ENCODE measurements around the gene UBE4B.

UBE4B gene

DNA sequence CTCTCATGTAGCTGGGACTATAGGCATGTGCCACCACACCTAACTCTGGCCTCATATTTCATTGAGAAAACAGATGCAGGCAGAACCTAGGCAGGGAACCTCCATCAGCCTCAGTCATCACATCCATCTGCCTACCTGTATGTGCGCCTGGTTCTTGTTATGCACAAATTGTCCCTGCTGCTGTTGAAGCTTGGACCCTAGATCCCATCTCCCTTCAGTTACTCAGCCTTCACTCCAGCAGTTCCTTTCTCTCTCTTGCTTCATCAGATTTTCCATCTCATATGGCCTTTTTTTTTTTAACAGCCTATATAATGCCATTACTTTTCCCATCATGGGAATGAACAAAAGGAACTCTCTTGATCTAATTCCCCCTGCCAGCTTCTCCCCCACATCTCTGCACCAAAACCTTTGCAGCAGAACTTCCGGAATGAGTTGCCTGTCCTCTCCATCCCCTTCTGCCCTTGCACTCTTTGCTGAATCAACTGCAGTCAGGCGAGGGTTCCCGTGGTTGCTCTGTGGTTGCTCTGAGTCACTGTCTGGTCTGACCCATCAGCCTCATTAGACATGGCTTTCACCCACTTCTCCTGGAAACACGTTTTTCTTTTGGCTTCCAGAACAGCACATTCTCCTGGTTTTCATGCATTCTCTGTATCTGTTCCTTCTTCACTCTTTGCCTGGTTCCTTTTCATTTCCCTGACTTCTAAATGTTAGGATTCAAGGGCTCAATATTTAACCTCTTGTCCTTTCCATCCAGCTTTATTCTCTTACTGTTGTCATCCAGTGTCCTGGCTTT, 41.5 kb downstream of the UBE4B start:
- H3K36me3 Mint-ChIP-seq = peaks cover 14% of the 10 kb centered on the region
- H3K4me3 Mint-ChIP-seq = peak overlapping the region; percentile 30
- H3K27ac Mint-ChIP-seq = peak overlapping the region; percentile 67
- no peaks in the 10 kb centered on the region for H3K27me3 Mint-ChIP-seq
- H3K4me1 Mint-ChIP-seq (ENCODE audit: low read depth) = peaks cover 17% of the 10 kb centered on the region
- H3K9me3 Mint-ChIP-seq (ENCODE audit: low read depth) = no peaks in the 10 kb centered on the region

DNA sequence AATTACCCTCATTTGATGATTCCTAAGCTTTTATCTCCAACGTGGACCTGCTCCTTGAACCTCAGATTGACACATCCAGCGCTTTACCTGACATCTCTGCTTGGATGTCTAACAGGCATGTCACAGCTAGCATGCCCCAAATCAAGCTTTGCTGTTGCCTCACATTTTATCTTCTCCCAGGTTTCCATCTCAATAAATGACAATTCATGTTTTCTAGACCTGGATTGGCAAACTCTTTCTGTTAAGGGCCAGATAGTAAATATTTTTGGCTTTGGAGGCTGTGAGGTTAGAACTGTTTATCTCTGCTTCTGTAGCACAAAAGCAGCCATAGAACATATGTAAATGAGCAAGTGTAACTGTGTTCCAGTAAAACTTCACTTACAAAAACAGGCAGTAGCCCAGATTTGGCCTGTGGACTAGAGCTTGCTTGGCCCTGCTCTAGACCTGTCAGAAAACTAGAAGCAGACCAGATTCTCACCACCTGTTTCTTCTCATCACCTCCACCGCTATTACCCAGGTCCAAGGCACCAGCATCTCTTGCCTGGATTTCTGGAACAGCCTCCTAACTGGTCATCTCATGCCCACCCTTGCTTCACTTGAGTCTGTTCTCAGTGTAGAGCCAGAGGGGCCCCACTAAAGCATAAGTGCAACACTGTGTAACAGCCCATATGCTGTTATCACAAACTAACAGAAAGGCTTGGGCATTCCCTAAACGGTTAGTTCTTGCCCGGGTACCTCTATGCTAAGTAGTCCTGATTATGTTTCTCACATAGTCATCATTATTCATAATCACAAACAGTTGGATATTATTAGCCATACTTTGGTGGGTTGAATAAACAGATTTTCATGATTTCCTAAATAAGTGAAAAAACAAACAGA, 42.3 kb downstream of the UBE4B start:
- peaks cover 16% of the 10 kb centered on the region for H3K4me1 Mint-ChIP-seq (ENCODE audit: low read depth)
- no peak overlapping the region for H3K4me3 Mint-ChIP-seq
- no peaks in the 10 kb centered on the region for H3K27me3 Mint-ChIP-seq
- peak overlapping the region; percentile 67 for H3K27ac Mint-ChIP-seq
- H3K36me3 Mint-ChIP-seq = peaks cover 16% of the 10 kb centered on the region
- H3K9me3 Mint-ChIP-seq (ENCODE audit: low read depth) = no peaks in the 10 kb centered on the region

DNA sequence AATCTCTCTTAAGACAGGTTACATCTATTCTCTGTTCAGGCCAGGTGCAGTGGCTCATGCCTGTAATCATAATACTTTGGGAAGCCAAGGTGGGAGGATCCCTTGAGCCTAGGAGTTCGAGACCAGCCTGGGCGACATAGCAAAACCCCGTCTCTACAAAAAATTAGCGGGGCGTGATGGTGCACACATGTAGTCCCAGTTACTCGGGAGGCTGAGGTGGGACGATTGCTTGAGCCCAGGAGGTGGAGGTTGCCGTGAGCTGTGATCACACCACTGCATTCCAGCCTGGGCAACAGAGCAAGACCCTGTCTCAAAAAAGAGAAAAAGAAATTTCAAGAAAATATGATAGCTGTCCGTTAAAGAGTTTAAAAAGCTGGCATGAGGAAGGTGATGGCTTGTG, 43.0 kb downstream of the UBE4B start:
- Mint-ChIP-seq H3K27me3 (no peaks in the 10 kb centered on the region), H3K36me3 (peaks cover 21% of the 10 kb centered on the region), H3K4me3 (no peak overlapping the region), H3K27ac (no peak overlapping the region), H3K9me3 (ENCODE audit: low read depth) (no peaks in the 10 kb centered on the region), H3K4me1 (ENCODE audit: low read depth) (peaks cover 16% of the 10 kb centered on the region)

DNA sequence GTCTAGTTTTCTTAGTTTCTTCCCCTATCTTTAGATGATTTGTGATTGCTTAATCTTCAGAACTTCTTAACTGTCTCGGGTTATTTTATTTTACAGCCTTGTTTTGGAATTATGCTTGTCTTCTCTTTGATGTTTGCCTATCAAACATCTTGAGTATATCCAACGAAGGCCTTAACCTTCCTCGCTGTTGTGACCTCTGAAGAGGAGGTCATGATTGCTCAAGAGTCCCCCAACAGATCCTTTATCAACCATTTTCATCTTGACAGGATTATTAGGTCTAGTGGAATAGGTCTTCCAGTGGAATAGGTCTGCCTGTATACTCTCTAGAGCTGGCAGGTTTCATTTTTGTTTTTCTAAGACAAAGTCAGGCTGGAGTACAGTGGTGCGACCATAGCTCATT, 45.7 kb downstream of the UBE4B start:
- no peak overlapping the region for H3K27ac Mint-ChIP-seq
- H3K27me3 Mint-ChIP-seq = no peaks in the 10 kb centered on the region
- H3K36me3 Mint-ChIP-seq = peaks cover 21% of the 10 kb centered on the region
- no peaks in the 10 kb centered on the region for H3K9me3 Mint-ChIP-seq (ENCODE audit: low read depth)
- no peak overlapping the region for H3K4me3 Mint-ChIP-seq
- H3K4me1 Mint-ChIP-seq (ENCODE audit: low read depth) = peaks cover 17% of the 10 kb centered on the region

DNA sequence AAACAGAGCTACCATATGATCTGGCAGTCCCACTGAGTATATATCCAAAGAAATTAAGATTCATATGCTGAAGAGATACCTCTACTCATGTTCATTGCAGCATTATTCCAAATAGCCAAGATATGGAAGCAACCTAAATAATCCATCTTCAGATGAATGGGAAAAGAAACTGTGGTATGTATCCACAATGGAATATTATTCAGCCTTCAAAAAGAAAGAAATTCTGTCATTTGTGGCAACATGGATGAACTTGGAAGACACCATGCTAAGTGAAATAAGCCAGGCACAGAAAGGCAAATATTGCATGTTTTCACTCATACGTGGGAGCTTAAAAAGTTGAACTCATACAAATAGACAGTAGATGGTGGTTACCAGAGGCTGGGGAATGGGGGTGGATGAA, 47.8 kb downstream of the UBE4B start:
- Mint-ChIP-seq H3K4me1 (ENCODE audit: low read depth) (peaks cover 4% of the 10 kb centered on the region), H3K27me3 (no peaks in the 10 kb centered on the region), H3K4me3 (no peak overlapping the region), H3K36me3 (peaks cover 14% of the 10 kb centered on the region), H3K9me3 (ENCODE audit: low read depth) (no peaks in the 10 kb centered on the region), H3K27ac (no peak overlapping the region)

DNA sequence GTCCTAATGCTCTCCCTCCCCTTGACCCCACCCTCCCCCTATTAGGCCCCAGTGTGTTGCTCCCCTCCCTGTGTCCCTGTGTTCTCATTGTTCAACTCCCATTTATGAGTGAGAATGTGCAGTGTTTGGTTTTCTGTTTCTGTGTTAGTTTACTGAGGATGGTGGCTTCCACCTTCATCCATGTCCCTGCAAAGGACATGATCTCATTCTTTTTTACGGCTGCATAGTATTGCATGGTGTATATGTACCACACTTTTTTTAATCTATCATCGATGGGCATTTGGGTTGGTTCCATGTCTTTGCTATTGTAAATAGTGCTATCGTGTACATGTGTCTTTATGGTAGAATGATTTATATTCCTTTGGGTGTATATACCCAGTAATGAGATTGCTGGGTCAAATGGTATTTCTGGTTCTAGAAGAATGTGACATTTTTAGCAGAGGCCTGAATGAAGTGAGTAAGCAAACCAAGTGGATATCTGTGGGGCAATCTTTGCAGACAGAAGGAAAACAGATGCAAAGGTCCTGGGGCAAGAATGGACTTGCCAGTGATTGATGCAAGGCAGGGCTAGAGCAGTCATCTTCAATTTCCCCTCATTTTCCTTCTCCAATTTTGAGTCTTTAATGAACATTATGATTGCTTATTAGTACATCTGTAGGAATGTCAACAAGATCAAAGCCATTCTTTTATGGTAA, 50.2 kb downstream of the UBE4B start:
- Mint-ChIP-seq H3K27ac (no peak overlapping the region), H3K4me1 (ENCODE audit: low read depth) (peaks cover 4% of the 10 kb centered on the region), H3K27me3 (no peaks in the 10 kb centered on the region), H3K9me3 (ENCODE audit: low read depth) (no peaks in the 10 kb centered on the region), H3K4me3 (no peak overlapping the region), H3K36me3 (peaks cover 12% of the 10 kb centered on the region)

DNA sequence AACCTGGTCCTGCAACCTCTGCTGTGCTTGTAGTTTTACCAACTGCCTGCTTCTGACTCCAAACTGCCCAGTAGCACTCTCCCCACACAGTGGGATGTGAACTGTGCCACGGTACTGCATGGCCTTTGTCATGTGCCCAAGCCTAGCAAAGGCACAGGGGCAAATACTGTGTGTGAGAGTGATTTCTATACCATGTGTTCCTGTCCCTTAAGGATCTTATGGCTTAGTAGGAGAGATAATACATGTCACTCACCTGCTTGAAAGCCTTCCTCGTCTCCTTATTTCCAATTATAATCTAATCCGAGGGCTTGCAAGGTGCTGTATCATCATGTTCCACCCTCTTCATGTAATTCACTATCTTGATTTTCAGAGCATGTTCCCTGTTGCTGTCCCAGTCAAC, 51.3 kb downstream of the UBE4B start:
- Mint-ChIP-seq H3K4me1 (ENCODE audit: low read depth) (peaks cover 3% of the 10 kb centered on the region), H3K27me3 (no peaks in the 10 kb centered on the region), H3K36me3 (peaks cover 11% of the 10 kb centered on the region), H3K9me3 (ENCODE audit: low read depth) (no peaks in the 10 kb centered on the region), H3K4me3 (no peak overlapping the region), H3K27ac (no peak overlapping the region)

DNA sequence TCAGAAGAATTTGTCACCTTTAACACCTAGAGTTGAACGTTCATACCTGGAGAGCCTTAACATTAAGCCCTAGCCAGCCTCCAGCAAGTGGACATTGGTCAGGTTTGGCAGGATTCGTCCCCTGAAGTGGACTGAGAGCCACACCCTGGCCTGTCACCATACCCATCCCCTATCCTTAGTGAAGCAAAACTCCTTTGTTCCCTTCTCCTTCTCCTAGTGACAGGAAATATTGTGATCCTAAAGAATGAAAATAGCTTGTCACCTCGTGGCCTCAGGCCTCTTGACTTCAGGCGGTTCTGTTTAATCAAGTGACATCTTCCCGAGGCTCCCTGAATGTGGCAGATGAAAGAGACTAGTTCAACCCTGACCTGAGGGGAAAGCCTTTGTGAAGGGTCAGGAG, 52.3 kb downstream of the UBE4B start:
- Mint-ChIP-seq H3K27me3 (no peaks in the 10 kb centered on the region), H3K4me1 (ENCODE audit: low read depth) (peaks cover 3% of the 10 kb centered on the region), H3K36me3 (peaks cover 9% of the 10 kb centered on the region), H3K27ac (no peak overlapping the region), H3K4me3 (no peak overlapping the region), H3K9me3 (ENCODE audit: low read depth) (no peaks in the 10 kb centered on the region)

DNA sequence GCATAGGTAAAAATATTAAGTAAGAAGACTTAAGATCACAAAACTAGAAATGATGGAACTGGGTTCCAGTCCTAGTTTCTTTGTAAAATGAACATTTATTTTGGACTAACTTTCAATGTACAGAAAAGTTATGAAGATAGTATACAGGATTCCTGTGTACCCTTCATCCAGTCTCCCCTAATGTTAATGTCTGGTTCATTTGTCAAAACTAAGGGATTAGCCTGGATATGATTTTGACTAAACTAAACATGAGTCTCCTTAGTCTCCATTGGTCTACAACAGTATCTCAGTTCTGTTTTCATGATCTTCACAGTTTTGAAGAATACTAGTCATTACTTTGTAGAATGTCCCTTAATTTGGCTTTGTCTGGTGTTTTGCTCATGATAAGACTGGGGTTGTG, 54.5 kb downstream of the UBE4B start:
- no peaks in the 10 kb centered on the region for H3K27me3 Mint-ChIP-seq
- no peak overlapping the region for H3K27ac Mint-ChIP-seq
- peaks cover 4% of the 10 kb centered on the region for H3K36me3 Mint-ChIP-seq
- H3K4me3 Mint-ChIP-seq = no peak overlapping the region
- no peaks in the 10 kb centered on the region for H3K9me3 Mint-ChIP-seq (ENCODE audit: low read depth)
- peaks cover 4% of the 10 kb centered on the region for H3K4me1 Mint-ChIP-seq (ENCODE audit: low read depth)

DNA sequence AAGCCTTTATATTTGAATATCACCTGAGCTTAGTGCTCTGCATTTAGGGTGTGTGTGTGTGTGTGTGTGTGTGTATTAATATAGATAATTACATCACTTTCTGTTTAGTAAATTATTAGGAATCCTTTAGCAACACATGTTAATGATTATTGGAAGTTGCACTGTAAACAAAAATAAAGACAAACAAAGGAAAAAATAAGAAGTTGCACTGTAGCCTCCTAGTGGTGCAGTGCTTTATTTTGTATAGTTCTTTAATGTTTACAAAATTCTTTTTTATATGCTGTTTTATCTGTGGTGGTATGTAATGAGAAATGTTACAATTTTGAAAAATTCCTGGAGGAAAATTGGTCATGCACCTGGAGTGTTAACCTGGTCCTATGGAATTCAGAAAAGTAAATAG, 69.2 kb downstream of the UBE4B start:
- Mint-ChIP-seq H3K4me1 (ENCODE audit: low read depth) (no peaks in the 10 kb centered on the region), H3K27me3 (no peaks in the 10 kb centered on the region), H3K9me3 (ENCODE audit: low read depth) (no peaks in the 10 kb centered on the region), H3K4me3 (no peak overlapping the region), H3K36me3 (peaks cover 17% of the 10 kb centered on the region), H3K27ac (no peak overlapping the region)

DNA sequence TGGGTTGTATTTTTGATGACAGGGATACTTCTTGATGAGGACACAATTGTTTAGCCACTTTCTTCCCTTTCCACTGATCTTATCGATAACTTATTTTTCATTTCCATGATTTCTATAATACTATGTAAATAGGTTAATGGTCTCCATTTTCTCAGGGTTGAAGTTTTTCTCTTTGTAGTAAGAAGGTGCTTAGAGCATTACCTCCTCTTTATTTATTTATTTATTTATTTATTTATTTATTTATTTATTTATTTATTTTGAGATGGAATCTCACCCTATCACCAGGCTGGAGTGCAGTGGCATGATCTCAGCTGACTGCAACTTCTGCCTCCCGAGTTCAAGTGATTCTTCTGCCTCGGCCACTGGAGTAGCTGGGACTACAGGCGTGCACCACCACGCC, 70.4 kb downstream of the UBE4B start:
- H3K4me3 Mint-ChIP-seq = no peak overlapping the region
- H3K27ac Mint-ChIP-seq = no peak overlapping the region
- H3K27me3 Mint-ChIP-seq = no peaks in the 10 kb centered on the region
- H3K36me3 Mint-ChIP-seq = peaks cover 20% of the 10 kb centered on the region
- no peaks in the 10 kb centered on the region for H3K9me3 Mint-ChIP-seq (ENCODE audit: low read depth)
- H3K4me1 Mint-ChIP-seq (ENCODE audit: low read depth) = no peaks in the 10 kb centered on the region

DNA sequence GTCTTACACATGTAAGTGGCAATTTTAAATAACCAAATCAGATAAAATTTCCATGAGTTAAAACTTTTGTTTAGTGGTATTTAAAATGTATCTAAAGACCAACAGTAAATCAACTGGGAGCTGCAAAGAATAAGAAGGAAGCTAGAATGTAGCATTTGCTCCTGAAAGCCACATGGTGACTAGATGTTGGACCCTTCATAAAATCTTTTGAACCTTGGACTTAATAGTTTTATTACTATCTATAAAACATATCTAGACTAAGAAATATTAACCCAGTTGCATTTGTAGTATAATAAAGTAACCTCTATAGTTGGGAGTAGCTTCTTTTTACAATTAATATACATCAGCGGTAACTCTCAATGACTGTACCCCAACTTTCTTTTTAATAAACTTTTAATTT, 72.1 kb downstream of the UBE4B start:
- Mint-ChIP-seq H3K4me3 (no peak overlapping the region), H3K27me3 (no peaks in the 10 kb centered on the region), H3K4me1 (ENCODE audit: low read depth) (no peaks in the 10 kb centered on the region), H3K36me3 (peaks cover 13% of the 10 kb centered on the region), H3K9me3 (ENCODE audit: low read depth) (no peaks in the 10 kb centered on the region), H3K27ac (no peak overlapping the region)

DNA sequence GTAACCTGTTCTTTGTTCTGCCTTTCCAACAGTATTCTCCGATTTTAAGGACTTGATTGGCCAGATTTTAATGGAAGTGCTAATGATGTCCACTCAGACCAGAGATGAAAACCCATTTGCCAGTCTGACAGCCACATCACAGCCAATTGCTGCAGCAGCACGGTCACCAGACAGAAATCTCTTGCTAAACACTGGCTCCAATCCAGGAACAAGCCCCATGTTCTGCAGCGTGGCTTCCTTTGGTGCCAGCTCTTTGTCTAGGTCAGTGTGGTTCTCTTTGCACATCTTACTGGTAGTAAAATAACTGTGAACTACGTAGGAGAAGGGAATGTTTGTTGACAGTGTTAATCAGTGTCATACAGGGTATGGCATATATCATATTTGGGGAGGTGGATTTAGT, 72.7 kb downstream of the UBE4B start:
- H3K4me3 Mint-ChIP-seq = no peak overlapping the region
- H3K36me3 Mint-ChIP-seq = peaks cover 13% of the 10 kb centered on the region
- H3K4me1 Mint-ChIP-seq (ENCODE audit: low read depth) = no peaks in the 10 kb centered on the region
- H3K9me3 Mint-ChIP-seq (ENCODE audit: low read depth) = no peaks in the 10 kb centered on the region
- H3K27me3 Mint-ChIP-seq = no peaks in the 10 kb centered on the region
- H3K27ac Mint-ChIP-seq = no peak overlapping the region

DNA sequence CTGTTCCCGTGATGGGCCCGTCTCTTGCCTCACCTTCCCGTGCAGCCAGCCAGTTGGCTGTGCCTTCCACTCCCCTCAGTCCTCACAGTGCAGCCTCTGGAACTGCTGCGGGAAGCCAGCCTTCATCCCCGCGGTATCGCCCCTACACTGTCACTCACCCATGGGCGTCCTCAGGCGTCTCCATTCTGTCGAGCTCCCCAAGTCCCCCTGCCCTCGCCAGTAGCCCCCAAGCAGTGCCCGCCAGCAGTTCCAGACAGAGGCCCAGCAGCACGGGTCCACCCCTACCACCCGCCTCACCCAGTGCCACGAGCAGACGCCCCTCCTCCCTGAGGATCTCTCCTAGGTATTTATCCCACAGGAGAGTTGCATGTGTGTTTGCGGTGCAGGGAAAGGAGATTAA, 73.5 kb downstream of the UBE4B start:
- H3K27me3 Mint-ChIP-seq = no peaks in the 10 kb centered on the region
- H3K4me3 Mint-ChIP-seq = no peak overlapping the region
- peaks cover 13% of the 10 kb centered on the region for H3K36me3 Mint-ChIP-seq
- no peaks in the 10 kb centered on the region for H3K4me1 Mint-ChIP-seq (ENCODE audit: low read depth)
- no peaks in the 10 kb centered on the region for H3K9me3 Mint-ChIP-seq (ENCODE audit: low read depth)
- H3K27ac Mint-ChIP-seq = no peak overlapping the region
